K562 treated with DMSO at 1 percent for 4 hours (cell line): ENCODE results near the gene KIF4B. TPM values are rescaled to one million over a fixed set of nuclear protein-coding genes. Genes with fewer than 3 reads are reported as not detected.

ENCODE experiments used
- total RNA-seq: library from RNA; unstranded; fragments of 300-600 nt; gene quantifications from 2 replicates; pipeline ENCODE4 v1.2.3, GENCODE V29; 2022; ENCODE audit not compliant: insufficient read depth

The KIF4B gene, protein sequence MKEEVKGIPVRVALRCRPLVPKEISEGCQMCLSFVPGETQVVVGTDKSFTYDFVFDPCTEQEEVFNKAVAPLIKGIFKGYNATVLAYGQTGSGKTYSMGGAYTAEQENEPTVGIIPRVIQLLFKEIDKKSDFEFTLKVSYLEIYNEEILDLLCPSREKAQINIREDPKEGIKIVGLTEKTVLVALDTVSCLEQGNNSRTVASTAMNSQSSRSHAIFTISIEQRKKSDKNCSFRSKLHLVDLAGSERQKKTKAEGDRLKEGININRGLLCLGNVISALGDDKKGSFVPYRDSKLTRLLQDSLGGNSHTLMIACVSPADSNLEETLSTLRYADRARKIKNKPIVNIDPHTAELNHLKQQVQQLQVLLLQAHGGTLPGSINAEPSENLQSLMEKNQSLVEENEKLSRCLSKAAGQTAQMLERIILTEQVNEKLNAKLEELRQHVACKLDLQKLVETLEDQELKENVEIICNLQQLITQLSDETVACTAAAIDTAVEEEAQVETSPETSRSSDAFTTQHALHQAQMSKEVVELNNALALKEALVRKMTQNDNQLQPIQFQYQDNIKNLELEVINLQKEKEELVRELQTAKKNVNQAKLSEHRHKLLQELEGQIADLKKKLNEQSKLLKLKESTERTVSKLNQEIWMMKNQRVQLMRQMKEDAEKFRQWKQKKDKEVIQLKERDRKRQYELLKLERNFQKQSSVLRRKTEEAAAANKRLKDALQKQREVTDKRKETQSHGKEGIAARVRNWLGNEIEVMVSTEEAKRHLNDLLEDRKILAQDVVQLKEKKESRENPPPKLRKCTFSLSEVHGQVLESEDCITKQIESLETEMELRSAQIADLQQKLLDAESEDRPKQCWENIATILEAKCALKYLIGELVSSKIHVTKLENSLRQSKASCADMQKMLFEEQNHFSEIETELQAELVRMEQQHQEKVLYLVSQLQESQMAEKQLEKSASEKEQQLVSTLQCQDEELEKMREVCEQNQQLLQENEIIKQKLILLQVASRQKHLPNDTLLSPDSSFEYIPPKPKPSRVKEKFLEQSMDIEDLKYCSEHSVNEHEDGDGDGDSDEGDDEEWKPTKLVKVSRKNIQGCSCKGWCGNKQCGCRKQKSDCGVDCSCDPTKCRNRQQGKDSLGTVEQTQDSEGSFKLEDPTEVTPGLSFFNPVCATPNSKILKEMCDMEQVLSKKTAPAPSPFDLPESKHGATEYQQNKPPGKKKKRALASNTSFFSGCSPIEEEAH
- total RNA-seq, result not detected in 2 replicates

GRCh38 chr5:155013526-155013925 lies at the start of gene KIF4B:
TSS of gene KIF4B (plus strand) at chr5:155013755. CDS start at chr5:155013860, 105 bp downstream.

Other genes with a start within 250 kb of the KIF4B start
- 18.4 and 23.9 TPM in 2 replicates for gene FAXDC2, start 163.2 kb upstream of the KIF4B start, total RNA-seq
- 30.1 and 42.8 TPM in 2 replicates for gene CNOT8, start 155.1 kb upstream of the KIF4B start, total RNA-seq
- gene GEMIN5, start 75.5 kb upstream of the KIF4B start, total RNA-seq, result 4.8 and 6.2 TPM in 2 replicates
- gene MRPL22, start 72.7 kb upstream of the KIF4B start, total RNA-seq, result 44.6 and 45.7 TPM in 2 replicates